GM12891 (cell line): ENCODE results near the gene ACTN4.

Source experiments
- POLR2A ChIP-seq: IDR thresholded peaks from 2 replicates; pipeline ENCODE4 v1.6.1; 2011; ENCODE audit warnings: low read depth, low read length, control low read depth
- POLR2AphosphoS5 ChIP-seq: IDR thresholded peaks from 2 replicates; pipeline ENCODE4 v1.6.1; 2011; ENCODE audit warnings: low read depth, low read length, control low read depth
- SPI1 ChIP-seq: IDR thresholded peaks from 2 replicates; pipeline ENCODE4 v1.6.1; 2011; ENCODE audit warnings: low read depth, low read length, control low read depth
- TAF1 ChIP-seq: IDR thresholded peaks from 2 replicates; pipeline ENCODE4 v1.6.1; 2011; ENCODE audit warnings: low read depth, low read length, control low read depth

GRCh38 chr19:38713227-38713649 is 65.8 kb downstream of the ACTN4 start:
- TF ChIP-seq POLR2A (no peak), SPI1 (no peak), POLR2AphosphoS5 (no peak), TAF1 (no peak)
